ENCODE data around the gene DOLK.
A peak's percentile ranks its signal among the peaks of the same experiment; 100 is the strongest.

Gene DOLK

GRCh38 chr9:128903871-128904620 is 43.4 kb downstream of the DOLK start:
- no peak for DNase-seq

- no peak for DNase-seq
Measured at GRCh38 chr9:128903079-128903461, 44.3 kb downstream of the DOLK start.

GRCh38 chr9:128902351-128903078 is 44.9 kb downstream of the DOLK start:
- DNase-seq: peak; percentile 87 to 88

GRCh38 chr9:128901822-128902221 is 45.6 kb downstream of the DOLK start:
- no peak for DNase-seq

- DNase-seq: no peak
Measured at GRCh38 chr9:128901379-128901778, 46.0 kb downstream of the DOLK start.

- peak in 1 of 2 donors; percentile 42 for DNase-seq
Measured at GRCh38 chr9:128899566-128900322, 47.7 kb downstream of the DOLK start.

- DNase-seq: no peak
Measured at GRCh38 chr9:128898845-128899565, 48.4 kb downstream of the DOLK start.

- no peak for DNase-seq
Measured at GRCh38 chr9:128898382-128898781, 49.0 kb downstream of the DOLK start.

- DNase-seq: no peak
Measured at GRCh38 chr9:128895556-128895955, 51.8 kb downstream of the DOLK start.

All from CD4-positive, alpha-beta T cell treated with Interleukin-4 for 1 hour (primary cell).